ENCODE data around the gene KIF11.

DNA sequence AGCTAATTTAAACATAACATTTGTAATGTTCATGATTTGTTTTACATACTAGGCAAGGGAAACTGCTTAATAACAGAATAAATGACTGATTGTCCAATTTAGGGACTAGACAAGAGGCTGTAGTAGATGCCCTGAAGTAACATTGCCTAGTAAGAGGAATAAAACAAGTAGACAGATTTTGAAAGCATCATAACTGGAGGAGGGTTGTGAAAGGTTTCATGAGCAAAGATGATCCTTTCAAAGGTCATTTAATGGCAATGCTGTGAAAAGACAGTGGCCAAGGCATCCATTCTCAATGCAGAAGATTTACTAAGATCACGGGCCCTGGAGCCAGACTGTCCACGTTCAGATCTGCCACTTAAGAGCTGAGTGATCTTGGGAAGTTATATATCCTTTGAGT, 52.0 kb downstream of the KIF11 start:
- TF ChIP-seq POLR2A (IDR thresholded peaks at IDR 0.05; ENCODE audit: low read depth, low read length): no peak
- TF ChIP-seq BHLHE40 (IDR thresholded peaks at IDR 0.05; ENCODE audit: low read depth, low read length): no peak
- TF ChIP-seq, protein P1, sequence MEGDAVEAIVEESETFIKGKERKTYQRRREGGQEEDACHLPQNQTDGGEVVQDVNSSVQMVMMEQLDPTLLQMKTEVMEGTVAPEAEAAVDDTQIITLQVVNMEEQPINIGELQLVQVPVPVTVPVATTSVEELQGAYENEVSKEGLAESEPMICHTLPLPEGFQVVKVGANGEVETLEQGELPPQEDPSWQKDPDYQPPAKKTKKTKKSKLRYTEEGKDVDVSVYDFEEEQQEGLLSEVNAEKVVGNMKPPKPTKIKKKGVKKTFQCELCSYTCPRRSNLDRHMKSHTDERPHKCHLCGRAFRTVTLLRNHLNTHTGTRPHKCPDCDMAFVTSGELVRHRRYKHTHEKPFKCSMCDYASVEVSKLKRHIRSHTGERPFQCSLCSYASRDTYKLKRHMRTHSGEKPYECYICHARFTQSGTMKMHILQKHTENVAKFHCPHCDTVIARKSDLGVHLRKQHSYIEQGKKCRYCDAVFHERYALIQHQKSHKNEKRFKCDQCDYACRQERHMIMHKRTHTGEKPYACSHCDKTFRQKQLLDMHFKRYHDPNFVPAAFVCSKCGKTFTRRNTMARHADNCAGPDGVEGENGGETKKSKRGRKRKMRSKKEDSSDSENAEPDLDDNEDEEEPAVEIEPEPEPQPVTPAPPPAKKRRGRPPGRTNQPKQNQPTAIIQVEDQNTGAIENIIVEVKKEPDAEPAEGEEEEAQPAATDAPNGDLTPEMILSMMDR (conservative IDR thresholded peaks at IDR 0.05; ENCODE audit: low read depth, low read length): no peak
- TF ChIP-seq MXI1 (IDR thresholded peaks at IDR 0.05; ENCODE audit: borderline replicate concordance, low read depth, low read length): no peak
- TF ChIP-seq SMC3 (IDR thresholded peaks at IDR 0.05; ENCODE audit: low read depth, low read length): no peak
- no peak for TF ChIP-seq MAFK (IDR thresholded peaks at IDR 0.05; ENCODE audit: low read depth, low read length)
- TF ChIP-seq RFX5 (IDR thresholded peaks at IDR 0.05; ENCODE audit: low read depth, low read length): no peak
- TF ChIP-seq, protein P2, sequence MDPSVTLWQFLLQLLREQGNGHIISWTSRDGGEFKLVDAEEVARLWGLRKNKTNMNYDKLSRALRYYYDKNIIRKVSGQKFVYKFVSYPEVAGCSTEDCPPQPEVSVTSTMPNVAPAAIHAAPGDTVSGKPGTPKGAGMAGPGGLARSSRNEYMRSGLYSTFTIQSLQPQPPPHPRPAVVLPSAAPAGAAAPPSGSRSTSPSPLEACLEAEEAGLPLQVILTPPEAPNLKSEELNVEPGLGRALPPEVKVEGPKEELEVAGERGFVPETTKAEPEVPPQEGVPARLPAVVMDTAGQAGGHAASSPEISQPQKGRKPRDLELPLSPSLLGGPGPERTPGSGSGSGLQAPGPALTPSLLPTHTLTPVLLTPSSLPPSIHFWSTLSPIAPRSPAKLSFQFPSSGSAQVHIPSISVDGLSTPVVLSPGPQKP (IDR thresholded peaks at IDR 0.05; ENCODE audit: borderline replicate concordance, low read depth, low read length): no peak
- TF ChIP-seq CHD1 (IDR thresholded peaks at IDR 0.05; ENCODE audit: low read depth, low read length): no peak
- TF ChIP-seq NFE2L2 (IDR thresholded peaks at IDR 0.05; ENCODE audit: low read depth, low read length): no peak
- TF ChIP-seq, protein P3, sequence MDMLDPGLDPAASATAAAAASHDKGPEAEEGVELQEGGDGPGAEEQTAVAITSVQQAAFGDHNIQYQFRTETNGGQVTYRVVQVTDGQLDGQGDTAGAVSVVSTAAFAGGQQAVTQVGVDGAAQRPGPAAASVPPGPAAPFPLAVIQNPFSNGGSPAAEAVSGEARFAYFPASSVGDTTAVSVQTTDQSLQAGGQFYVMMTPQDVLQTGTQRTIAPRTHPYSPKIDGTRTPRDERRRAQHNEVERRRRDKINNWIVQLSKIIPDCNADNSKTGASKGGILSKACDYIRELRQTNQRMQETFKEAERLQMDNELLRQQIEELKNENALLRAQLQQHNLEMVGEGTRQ (IDR thresholded peaks at IDR 0.05; ENCODE audit: low read depth, low read length): no peak
- TF ChIP-seq RCOR1 (IDR thresholded peaks at IDR 0.05; ENCODE audit: insufficient replicate concordance, low read length): no peak
